Liver (tissue), 9 donors: ENCODE data around the gene TLCD5. TPM values are rescaled to one million over a fixed set of nuclear protein-coding genes. Genes with fewer than 3 reads are reported as not detected.

Experiments used
- DNase-seq: peaks from one replicate; pipeline ENCODE4 v3.0.0-alpha.2; 2017; ENCODE audit warnings: low spot score
- H3K27ac ChIP-seq, 2 donors: one replicate each; pipeline ENCODE4 v1.7.0; 2013; ENCODE audit warnings: inconsistent platforms in 2 of 2, low read length in 2 of 2, control low read depth in 1 of 2, low read depth in 1 of 2, mild to moderate bottlenecking in 1 of 2
- H3K27me3 ChIP-seq, 4 donors: one replicate each; pipeline versions ENCODE4 v1.6.1 to v1.7.0; 2013; ENCODE audit warnings: low read length in 3 of 4, inconsistent platforms in 1 of 4, mild to moderate bottlenecking in 1 of 4, moderate library complexity in 1 of 4; ENCODE audit not compliant: control insufficient read depth in 4 of 4, insufficient read depth in 4 of 4
- H3K36me3 ChIP-seq, 4 donors: one replicate each; pipeline versions ENCODE4 v1.6.1 to v1.7.0; 2013; ENCODE audit warnings: low read length in 3 of 4, mild to moderate bottlenecking in 3 of 4, low read depth in 1 of 4, moderate library complexity in 1 of 4; ENCODE audit not compliant: control insufficient read depth in 4 of 4, insufficient read depth in 3 of 4
- H3K4me1 ChIP-seq, 4 donors: one replicate each; pipeline versions ENCODE4 v1.6.1 to v1.7.0; 2013; ENCODE audit warnings: low read length in 3 of 4, mild to moderate bottlenecking in 3 of 4, moderate library complexity in 1 of 4; ENCODE audit not compliant: control insufficient read depth in 4 of 4, insufficient read depth in 4 of 4
- H3K4me3 ChIP-seq, 3 donors: one replicate each; pipeline versions ENCODE4 v1.6.1 to v1.7.0; 2013; ENCODE audit warnings: low read length in 3 of 3, control low read depth in 1 of 3, low read depth in 1 of 3, mild to moderate bottlenecking in 1 of 3
- H3K9ac ChIP-seq, 2 donors: one replicate each; pipeline ENCODE4 v1.7.0; 2013; ENCODE audit warnings: low read length in 2 of 2, mild to moderate bottlenecking in 2 of 2, moderate library complexity in 2 of 2, control low read depth in 1 of 2, low read depth in 1 of 2
- H3K9me3 ChIP-seq, 4 donors: one replicate each; pipeline versions ENCODE4 v1.6.1 to v1.7.0; 2013; ENCODE audit warnings: low read length in 3 of 4; ENCODE audit not compliant: control insufficient read depth in 4 of 4
- CTCF ChIP-seq: fragments of 150-350 bp; IDR thresholded peaks from 2 replicates; pipeline ENCODE4 v1.5.1; 2017; ENCODE audit warnings: improper control_type of control experiment, low read depth, low read length; ENCODE audit not compliant: missing input control
- EGR1 ChIP-seq, 2 donors: IDR thresholded peaks; 2 replicates each; pipeline ENCODE4 v1.6.1; 2016 to 2018; ENCODE audit warnings: antibody characterized with exemption in 2 of 2, low read depth in 2 of 2
- FOXA1 ChIP-seq: IDR thresholded peaks from 2 replicates; pipeline ENCODE4 v1.6.1; 2016; ENCODE audit warnings: antibody characterized with exemption
- GABPA ChIP-seq, 2 donors: IDR thresholded peaks in 1 of 2; conservative IDR thresholded peaks in 1 of 2; 2 replicates each; pipeline ENCODE4 v1.6.1; 2016; ENCODE audit warnings: antibody characterized with exemption in 2 of 2, mild to moderate bottlenecking in 1 of 2, moderate library complexity in 1 of 2
- HNF4A ChIP-seq, 2 donors: conservative IDR thresholded peaks; 2 replicates each; pipeline ENCODE4 v1.6.1; 2016; ENCODE audit warnings: antibody characterized with exemption in 2 of 2, mild to moderate bottlenecking in 2 of 2
- JUND ChIP-seq, 2 donors: IDR thresholded peaks; 2 replicates each; pipeline ENCODE4 v1.6.1; 2016; ENCODE audit warnings: antibody characterized with exemption in 2 of 2
- MAX ChIP-seq: IDR thresholded peaks from 2 replicates; pipeline ENCODE4 v1.6.1; 2016; ENCODE audit warnings: antibody characterized with exemption
- RAD21 ChIP-seq, 2 donors: IDR thresholded peaks; 2 replicates each; pipeline ENCODE4 v1.6.1; 2016; ENCODE audit warnings: antibody characterized with exemption in 2 of 2, mild to moderate bottlenecking in 2 of 2
- RXRA ChIP-seq, 2 donors: IDR thresholded peaks; 2 replicates each; pipeline ENCODE4 v1.6.1; 2017 to 2018; ENCODE audit warnings: antibody characterized with exemption in 2 of 2, mild to moderate bottlenecking in 1 of 2
- SP1 ChIP-seq: IDR thresholded peaks from 2 replicates; pipeline ENCODE4 v1.6.1; 2018; ENCODE audit warnings: antibody characterized with exemption, mild to moderate bottlenecking
- TAF1 ChIP-seq: conservative IDR thresholded peaks from 2 replicates; pipeline ENCODE4 v1.6.1; 2016; ENCODE audit warnings: antibody characterized with exemption, mild to moderate bottlenecking
- YY1 ChIP-seq: IDR thresholded peaks from 2 replicates; pipeline ENCODE4 v1.6.1; 2016; ENCODE audit warnings: antibody characterized with exemption, mild to moderate bottlenecking
- WGBS: extraction: QIAGEN DNeasy Blood & Tissue Kit; methylation state at CpG from one replicate; pipeline ENCODE4 v1.1.7; 2013; 5-methylcytosine and 5-hydroxymethylcytosine counted together
- polyA plus RNA-seq, 2 donors: library from polyadenylated mRNA; stranded (reverse) in 1 of 2; unstranded in 1 of 2; fragments of 200-250 nt in 1 of 2; fragments of >200 nt in 1 of 2; fragmentation: Nextera tagmentation in 1 of 2; extraction: Ambion mirVana in 1 of 2; gene quantifications; one replicate each; pipeline versions ENCODE4 v1.2.1 to v1.2.3, GENCODE V29; 2013 to 2015
- total RNA-seq, 2 donors: library from RNA; depleted of rRNA; stranded (reverse); fragments of >200 nt; gene quantifications; one replicate each; pipeline ENCODE4 v1.2.3, GENCODE V29; 2014
- donor health status: healthy.
- donor health status: healthy.
- donor health status: healthy.
- donor health status: healthy.
- donor health status: healthy.

The TLCD5 gene
- total and polyA plus RNA-seq, 4 donors: 0.31 to 1.2 (median 0.68) TPM

- Histone ChIP-seq H3K27me3 (no peaks in the 10 kb centered on the region), H3K9ac (peak overlapping the region; percentile 18 to 91), H3K4me3 (peak overlapping the region; percentile 82 to 99 (median 96)), H3K27ac (peak overlapping the region; percentile 89 to 94), H3K36me3 (no peaks in the 10 kb centered on the region), H3K9me3 (no peaks in the 10 kb centered on the region), H3K4me1 (peaks cover 2 to 23% (median 7%) of the 10 kb centered on the region in 4 donors)
- DNase-seq: no peak
- TF ChIP-seq SP1 (no peak), TAF1 (no peak), YY1 (no peak), GABPA (IDR thresholded peaks at IDR 0.05 in 1 of 2, conservative IDR thresholded peaks at IDR 0.05 in 1 of 2) (peak in 1 of 2 donors; percentile 23)
- WGBS: 12% methylated on average over 7 of the region's 7 CpGs
Measured at GRCh38 chr11:120338107-120338933, 13.2 kb downstream of the TLCD5 start.

- Histone ChIP-seq H3K27ac (peak overlapping the region; percentile 63 to 81), H3K4me1 (peaks cover 5 to 34% (median 16%) of the 10 kb centered on the region in 4 donors), H3K4me3 (peak overlapping the region; percentile 38 to 99 (median 96)), H3K9ac (peak overlapping the region; percentile 18 to 91), H3K9me3 (no peaks in the 10 kb centered on the region), H3K36me3 (no peaks in the 10 kb centered on the region), H3K27me3 (no peaks in the 10 kb centered on the region)
- DNase-seq: peak; percentile 65
- 15% methylated on average over 6 of the region's 6 CpGs for WGBS
- TF ChIP-seq SP1 (peak; percentile 36), MAX (peak; percentile 51), JUND (IDR thresholded peaks at IDR 0.05) (no peak), RAD21 (IDR thresholded peaks at IDR 0.05) (peak; percentile 3 to 47), FOXA1 (no peak), YY1 (peak; percentile 23), RXRA (IDR thresholded peaks at IDR 0.05) (peak in 1 of 2 donors; percentile 18), EGR1 (IDR thresholded peaks at IDR 0.05; ENCODE audit: low read depth in 2 of 2) (no peak), TAF1 (peak; percentile 40)
Measured at GRCh38 chr11:120339394-120339890, 14.3 kb downstream of the TLCD5 start.

- WGBS: 9% methylated on average over 2 of the region's 2 CpGs
- Histone ChIP-seq H3K9me3 (no peaks in the 10 kb centered on the region), H3K36me3 (no peaks in the 10 kb centered on the region), H3K27me3 (no peaks in the 10 kb centered on the region), H3K4me1 (peaks cover 7 to 40% (median 20%) of the 10 kb centered on the region in 4 donors), H3K9ac (no peak overlapping the region), H3K4me3 (no peak overlapping the region), H3K27ac (peak overlapping the region; percentile 63 to 81)
- no peak for DNase-seq
- TF ChIP-seq CTCF: no peak
- peak; percentile 65 to 71 for TF ChIP-seq JUND (IDR thresholded peaks at IDR 0.05)
- peak in 1 of 2 donors; percentile 19 for TF ChIP-seq HNF4A (conservative IDR thresholded peaks at IDR 0.05)
Measured at GRCh38 chr11:120340529-120340928, 15.4 kb downstream of the TLCD5 start.
